NCI-H128 (cell line): ENCODE measurements around the gene PRELID2.
"Not testable (repeated sequence)": the region's sequence is repeated elsewhere in the genome, so short reads cannot be mapped to it uniquely, and the experiment has no call there.

Experiments used
- DNase-seq: peaks from one replicate; lab custom pipeline; 2025; ENCODE audit not compliant: unreplicated experiment; lab: John Stamatoyannopoulos, UW

PRELID2 gene

DNA sequence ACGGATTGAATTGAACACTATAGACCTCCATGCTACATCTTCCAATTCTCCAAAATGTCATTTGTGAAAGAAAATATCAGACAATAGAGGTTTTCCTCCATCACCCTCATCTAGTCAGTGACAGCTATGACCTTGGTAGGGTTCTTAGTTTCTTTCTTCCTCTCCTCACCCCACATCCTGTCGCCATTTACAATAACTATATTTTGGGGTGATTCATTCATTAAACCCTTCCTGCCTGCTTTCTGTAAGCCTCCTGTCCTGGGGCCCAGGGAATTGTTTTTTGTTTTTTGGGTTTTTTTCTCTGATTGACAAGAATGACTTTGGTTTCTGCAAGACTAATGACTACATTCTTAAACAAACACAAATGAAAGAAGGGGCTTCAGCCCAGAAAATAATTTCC lies 82.6 kb downstream of the PRELID2 start:
- no peak for DNase-seq

DNA sequence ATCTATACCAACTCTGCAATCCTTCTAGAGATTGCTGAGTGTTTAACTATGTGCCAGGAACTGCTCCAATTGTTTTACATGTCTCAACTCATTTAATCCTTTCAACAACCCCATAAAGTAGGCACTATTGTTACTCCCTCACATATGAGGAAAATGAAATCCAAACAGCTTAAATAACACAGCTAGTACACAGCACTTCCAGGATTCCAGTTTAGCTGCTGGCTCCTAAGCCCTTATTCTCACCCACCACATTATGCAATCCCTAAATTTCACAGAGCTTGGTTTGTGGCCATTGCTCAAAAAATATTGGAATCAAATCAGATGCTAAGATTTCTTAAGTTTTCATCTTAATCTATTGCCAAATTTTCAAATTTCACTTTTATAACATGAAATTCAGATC lies 84.9 kb downstream of the PRELID2 start:
- no peak for DNase-seq

DNA sequence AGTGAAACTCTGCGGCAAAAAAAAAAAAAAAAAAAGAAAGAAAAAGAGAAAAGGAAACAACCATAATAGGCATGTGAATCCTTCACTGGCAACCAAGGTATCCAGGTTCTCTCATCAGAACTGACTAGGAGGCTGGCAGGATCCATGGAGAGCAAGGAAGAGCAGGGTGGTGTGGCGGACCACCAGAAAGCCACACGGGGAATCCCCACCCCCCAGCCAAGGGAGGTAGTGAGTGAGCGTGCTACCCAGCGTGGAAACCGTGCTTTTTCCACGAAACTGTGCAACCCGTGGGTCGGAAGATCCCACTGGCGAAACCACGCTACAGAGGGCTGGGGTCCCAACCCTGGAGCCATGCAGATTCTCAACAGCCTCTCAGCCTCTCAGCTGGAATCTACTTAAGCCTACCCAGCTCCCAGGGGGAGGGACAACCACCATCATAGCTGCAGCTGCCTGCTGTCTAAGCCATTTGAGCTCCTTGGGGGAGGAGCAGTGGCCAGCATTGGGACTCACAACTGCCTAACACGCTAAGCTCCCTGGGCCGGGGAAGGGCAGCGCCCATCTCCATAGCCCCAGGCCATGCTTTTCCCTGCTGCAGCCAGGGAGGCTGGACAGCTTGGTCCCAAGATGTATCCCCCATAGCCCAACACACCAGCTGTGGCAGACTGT lies 91.6 kb downstream of the PRELID2 start:
- DNase-seq, result no peak

DNA sequence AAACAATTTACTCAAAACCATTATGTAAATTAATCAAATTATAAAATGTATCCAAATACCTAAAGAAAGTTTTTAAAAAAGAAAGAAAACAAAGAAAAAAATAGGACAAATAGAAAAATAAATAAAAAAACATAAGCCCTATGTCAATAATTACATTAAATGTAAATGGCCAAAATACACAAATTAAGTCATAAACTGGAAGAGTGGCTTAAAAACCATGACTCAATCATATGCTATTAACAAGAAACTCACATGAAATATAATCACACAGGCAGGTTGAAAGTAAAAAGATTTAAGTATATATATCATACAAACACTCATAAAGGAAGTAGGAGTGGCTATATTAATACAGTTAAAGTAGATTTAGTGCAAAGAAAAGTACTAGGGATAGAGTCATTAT lies 95.3 kb downstream of the PRELID2 start:
- DNase-seq, result no peak

DNA sequence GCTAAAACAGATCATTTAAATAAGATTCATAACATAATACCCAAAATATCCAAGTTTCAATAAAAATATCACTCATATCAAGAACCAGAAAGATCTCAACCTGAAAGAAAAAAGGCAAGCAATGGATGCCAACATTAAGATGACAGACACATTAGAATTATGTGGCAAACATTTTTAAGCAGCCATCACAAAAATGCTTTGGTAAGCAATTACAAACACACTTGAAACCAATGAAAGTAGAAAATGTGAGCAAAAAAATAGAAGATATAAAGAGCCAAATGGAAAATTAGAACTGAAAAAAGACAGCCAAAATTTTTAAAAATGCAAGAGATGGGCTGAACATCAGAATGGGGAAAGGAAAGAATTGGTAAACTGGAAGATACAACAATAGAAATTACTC lies 96.9 kb downstream of the PRELID2 start:
- DNase-seq, result no peak

DNA sequence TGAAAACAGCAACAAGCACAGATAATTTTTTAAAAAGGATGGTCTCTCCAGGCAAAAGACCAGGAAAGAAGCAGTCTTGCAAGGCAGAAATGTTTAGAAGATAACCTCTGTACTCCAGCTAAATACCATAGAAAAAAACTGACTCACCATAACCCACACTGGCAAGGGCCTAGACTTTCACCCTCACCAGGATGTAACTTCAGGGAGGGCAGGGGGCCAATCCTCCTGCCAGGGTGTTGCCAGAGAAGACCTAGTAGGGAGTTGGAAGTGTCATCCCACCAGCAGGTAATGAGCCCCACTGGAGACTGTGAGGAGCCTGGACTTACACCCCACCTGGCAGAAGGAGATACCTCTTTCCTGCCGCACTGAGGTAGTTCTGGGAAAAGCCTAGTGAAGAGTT lies 97.6 kb downstream of the PRELID2 start:
- DNase-seq, result no peak

DNA sequence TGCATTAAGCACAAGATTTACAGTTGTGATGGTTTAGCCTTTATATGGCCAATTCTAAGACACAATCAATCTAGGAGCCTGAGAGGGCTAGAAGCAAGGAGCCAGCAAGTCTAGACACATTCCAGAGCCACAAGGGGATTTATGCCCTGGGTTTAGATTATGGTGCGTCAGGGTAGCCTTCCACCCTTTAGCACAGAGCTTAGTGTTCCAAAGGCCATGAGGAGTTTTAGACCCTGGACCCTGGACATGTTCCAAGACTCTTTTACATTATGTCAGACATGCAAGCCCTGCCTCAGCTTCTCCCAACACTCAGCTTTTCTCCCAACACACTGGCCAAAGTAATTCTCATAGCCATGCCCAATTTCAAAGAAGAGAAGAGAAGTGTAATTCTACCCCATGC lies 105.2 kb downstream of the PRELID2 start:
- not testable (repeated sequence) for DNase-seq

DNA sequence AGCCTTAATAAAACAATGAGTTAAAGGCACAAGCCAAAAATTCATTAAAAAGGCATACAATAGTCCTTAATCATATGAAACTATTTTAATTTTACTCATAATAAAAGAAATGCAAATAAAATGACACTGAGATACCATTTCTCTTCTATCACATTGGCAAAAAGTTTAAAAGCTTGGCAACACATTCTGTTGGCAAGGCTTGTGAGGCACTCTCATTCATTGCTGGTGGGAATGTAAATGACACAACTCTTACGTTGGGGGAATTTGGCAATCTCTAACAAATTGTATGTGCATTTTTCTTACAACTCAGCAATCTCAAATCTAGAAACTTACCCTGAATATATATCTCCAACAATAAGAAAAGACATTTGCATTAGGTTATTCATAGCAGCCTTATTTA lies 111.6 kb downstream of the PRELID2 start:
- no peak for DNase-seq

DNA sequence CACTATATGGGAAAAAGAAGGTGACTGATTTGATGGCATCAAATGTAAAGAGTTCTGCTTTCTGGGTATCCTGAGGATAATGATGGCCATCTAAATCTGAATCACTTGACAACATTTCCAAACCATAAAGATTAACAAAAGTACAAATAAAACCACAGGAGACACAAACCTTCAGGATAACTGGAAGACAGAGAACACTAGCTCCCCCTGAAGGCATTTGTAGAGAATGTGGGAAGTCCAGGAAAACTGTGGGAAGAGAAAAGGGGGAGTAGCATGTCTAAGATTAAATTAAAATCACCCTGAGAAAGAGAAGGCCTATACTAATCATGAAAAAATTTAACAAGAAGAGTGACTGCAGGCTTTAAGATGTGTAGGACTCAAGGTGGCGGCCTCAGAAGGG lies 116.2 kb downstream of the PRELID2 start:
- DNase-seq, result no peak

DNA sequence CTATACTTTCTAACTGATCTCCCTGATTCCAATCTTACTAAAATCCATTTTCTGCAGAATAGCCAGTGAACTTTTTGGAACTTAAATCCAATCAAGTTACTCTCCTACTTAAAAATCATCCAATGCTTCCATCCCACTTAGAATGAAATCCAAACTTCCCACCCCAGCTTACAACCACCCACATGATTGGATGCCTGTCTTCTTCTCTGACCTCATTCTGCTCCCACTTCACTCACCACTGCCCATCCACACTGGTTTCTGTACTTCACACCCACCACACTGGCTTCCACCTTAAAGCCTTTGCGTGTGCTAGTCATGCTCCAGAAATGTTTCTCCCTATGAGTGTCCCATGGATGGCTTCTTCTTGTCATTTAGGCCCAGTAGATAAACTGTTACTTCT lies 119.7 kb downstream of the PRELID2 start:
- no peak for DNase-seq

DNA sequence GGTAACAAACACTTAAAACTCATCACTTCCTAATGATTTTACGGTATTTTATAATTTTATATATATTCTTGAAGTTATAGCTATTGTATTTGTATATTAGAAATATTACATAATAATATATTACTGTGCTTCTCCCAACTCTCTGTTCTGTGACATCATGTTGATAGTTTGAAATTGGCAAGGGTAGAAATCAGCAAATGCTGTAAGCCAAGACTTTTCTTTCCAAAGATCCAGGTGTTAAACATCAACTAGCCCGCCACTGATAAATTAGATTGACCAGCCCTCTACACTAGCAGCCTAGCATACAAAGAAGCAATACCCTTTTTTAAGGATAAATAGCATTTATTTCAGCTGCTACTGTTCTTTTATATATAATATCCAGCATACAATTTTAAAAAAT lies 122.9 kb downstream of the PRELID2 start:
- DNase-seq, result no peak

DNA sequence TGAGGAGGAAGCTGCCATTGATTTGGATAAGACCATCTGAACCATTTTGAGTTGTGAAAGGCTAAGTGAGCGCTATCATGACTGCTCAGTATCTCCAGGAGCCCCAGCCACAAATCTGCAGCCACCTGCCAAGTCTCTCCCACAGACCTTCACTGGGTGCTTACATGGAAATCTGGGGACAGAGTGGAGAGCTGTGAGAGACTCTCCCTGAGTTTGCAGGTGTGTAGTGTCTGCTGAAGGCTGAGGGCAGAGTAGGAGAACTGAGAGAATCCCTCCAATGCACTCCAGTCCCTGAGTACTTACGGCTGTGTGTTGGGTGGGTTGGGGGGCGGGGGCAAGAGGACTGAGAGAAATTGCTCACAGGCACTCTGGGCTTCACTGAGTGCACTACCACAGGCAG lies 123.7 kb downstream of the PRELID2 start:
- no peak for DNase-seq
